GM12878 (cell line): ENCODE data around the gene PCID2. TPM values are rescaled to one million over a fixed set of nuclear protein-coding genes. Genes with fewer than 3 reads are reported as not detected.

Source experiments
- ATAC-seq: fragments of 200-7000 bp; cut with Tn5 transposase; 3 replicates; pipeline ENCODE4 v1.9.1; 2020; ENCODE audit warnings: mild to moderate bottlenecking, moderate library complexity
- BruUV-seq: library from RNA; stranded (reverse); fragments of 400-500 nt; replicated peaks from 2 replicates; lab custom pipeline; 2021; lab: Mats Ljungman, UMichigan
- CTCF ChIA-PET: fragments of 300-600 bp; sonication (Branson Sonifier 250); formaldehyde crosslinking; extraction: SDS; loops from one replicate; lab custom pipeline; 2021; ENCODE audit warnings: inconsistent platforms; lab: Yijun Ruan, JAX
- POLR2A ChIA-PET: fragments of 350-600 bp; formaldehyde crosslinking; extraction: SDS; loops from one replicate; lab custom pipeline; 2021; ENCODE audit warnings: inconsistent platforms; lab: Charles Lee
- RAD21 ChIA-PET: fragments of 300-600 bp; sonication (Branson Sonifier 250); formaldehyde crosslinking; loops from one replicate; lab custom pipeline; 2023; ENCODE audit warnings: antibody characterized with exemption; ENCODE audit not compliant: unreplicated experiment; lab: Charles Lee
- SMC1A ChIA-PET: fragments of 300-600 bp; sonication (Branson Sonifier 250); formaldehyde crosslinking; loops from one replicate; lab custom pipeline; 2023; ENCODE audit not compliant: unreplicated experiment, uncharacterized antibody; lab: Charles Lee
- DNase-seq: peaks from one replicate; pipeline ENCODE4 v3.0.0-alpha.2; 2011; ENCODE audit warnings: low read depth, low spot score
- FAIRE-seq: peaks from 3 replicates; lab custom pipeline; 2011; peaks lifted over from hg19 to GRCh38; lab: Jason Lieb, UNC
- H2AFZ ChIP-seq: 2 replicates; pipeline ENCODE4 v1.6.0; 2011; ENCODE audit warnings: low read depth, low read length, control low read depth; ENCODE audit not compliant: control insufficient read depth
- H3K27ac ChIP-seq: 2 replicates; pipeline ENCODE4 v1.5.1; 2011; ENCODE audit warnings: control low read depth; ENCODE audit not compliant: control insufficient read depth, insufficient read depth
- H3K27me3 ChIP-seq, 2 experiments: replicated peaks in 1 of 2; 2 replicates each; pipeline versions ENCODE4 v1.6.0 to v1.6.1; 2011; ENCODE audit warnings: low read length in 1 of 2; ENCODE audit not compliant: control insufficient read depth in 2 of 2, insufficient read depth in 2 of 2
- H3K36me3 ChIP-seq, 2 experiments: 2 replicates each; pipeline ENCODE4 v1.5.1; 2011; ENCODE audit warnings: low read length in 1 of 2; ENCODE audit not compliant: control insufficient read depth in 2 of 2, insufficient read depth in 2 of 2
- H3K4me1 ChIP-seq: 2 replicates; pipeline ENCODE4 v1.6.1; 2011; ENCODE audit warnings: mild to moderate bottlenecking, low read length, moderate library complexity, mixed read lengths; ENCODE audit not compliant: control insufficient read depth, insufficient read depth
- H3K4me2 ChIP-seq: 2 replicates; pipeline ENCODE4 v1.6.0; 2011; ENCODE audit warnings: control low read depth; ENCODE audit not compliant: control insufficient read depth, insufficient read depth
- H3K4me3 ChIP-seq: fragments of 200-600 bp; sonication (generic); 2 replicates; pipeline ENCODE4 v1.5.1; 2016
- H3K79me2 ChIP-seq: 2 replicates; pipeline ENCODE4 v1.6.0; 2011; ENCODE audit warnings: low read length; ENCODE audit not compliant: control insufficient read depth, insufficient read depth
- H3K9ac ChIP-seq: 2 replicates; pipeline ENCODE4 v1.8.0; 2011; ENCODE audit warnings: low read length, control low read depth, mixed read lengths; ENCODE audit not compliant: control insufficient read depth, insufficient read depth
- H3K9me3 ChIP-seq: replicated peaks from 3 replicates; pipeline ENCODE4 v1.5.1; 2011; ENCODE audit warnings: mild to moderate bottlenecking, low read length; ENCODE audit not compliant: control insufficient read depth, insufficient read depth
- H4K20me1 ChIP-seq: 2 replicates; pipeline ENCODE4 v1.6.0; 2011; ENCODE audit not compliant: control insufficient read depth, insufficient read depth
- BHLHE40 ChIP-seq, 2 experiments: fragments of 450-650 bp in 1 of 2; IDR thresholded peaks; 2 replicates each; pipeline ENCODE4 v1.6.1; 2011 to 2017; ENCODE audit warnings: low read depth in 2 of 2, borderline replicate concordance in 1 of 2, improper control_type of control experiment in 1 of 2, low read length in 1 of 2, mild to moderate bottlenecking in 1 of 2
- BMI1 ChIP-seq: fragments of 450-650 bp; IDR thresholded peaks from 2 replicates; pipeline ENCODE4 v1.6.1; 2016; ENCODE audit warnings: mild to moderate bottlenecking, moderate library complexity, borderline replicate concordance
- CBX5 ChIP-seq: sonication (generic); IDR thresholded peaks from 2 replicates; pipeline ENCODE4 v1.6.1; 2016; ENCODE audit warnings: low read depth, moderate library complexity, mild to moderate bottlenecking, inconsistent platforms
- CHD4 ChIP-seq: fragments of 200-600 bp; sonication (generic); IDR thresholded peaks from 2 replicates; pipeline ENCODE4 v1.6.1; 2016; ENCODE audit warnings: mild to moderate bottlenecking
- FOS ChIP-seq: IDR thresholded peaks from 3 replicates; pipeline ENCODE4 v1.6.1; 2011; ENCODE audit warnings: borderline replicate concordance; ENCODE audit not compliant: insufficient read length; ENCODE audit errors: extremely low read depth
- MTA2 ChIP-seq: fragments of 450-650 bp; IDR thresholded peaks from 2 replicates; pipeline ENCODE4 v1.6.1; 2016; ENCODE audit warnings: low read depth, mild to moderate bottlenecking, moderate library complexity
- MXI1 ChIP-seq: fragments of 150-350 bp; IDR thresholded peaks from 2 replicates; pipeline ENCODE4 v1.6.1; 2011; ENCODE audit warnings: low read depth, mild to moderate bottlenecking, inconsistent platforms, low read length, improper control_type of control experiment
- MYC ChIP-seq: IDR thresholded peaks from 2 replicates; pipeline ENCODE4 v1.6.1; 2011; ENCODE audit warnings: mild to moderate bottlenecking, low read length, moderate library complexity, inconsistent platforms; ENCODE audit not compliant: insufficient read depth, insufficient replicate concordance, insufficient read length, severe bottlenecking
- NRF1 ChIP-seq: conservative IDR thresholded peaks from 2 replicates; pipeline ENCODE4 v1.6.1; 2011; ENCODE audit warnings: mild to moderate bottlenecking, low read depth, low read length, improper control_type of control experiment
- PAX5 ChIP-seq: IDR thresholded peaks from 2 replicates; pipeline ENCODE4 v1.6.1; 2011; ENCODE audit warnings: low read depth, low read length, borderline replicate concordance
- POLR2A ChIP-seq: IDR thresholded peaks from 2 replicates; pipeline ENCODE4 v1.6.1; 2011; ENCODE audit warnings: low read depth, mild to moderate bottlenecking, low read length
- POLR2AphosphoS5 ChIP-seq: IDR thresholded peaks from 2 replicates; pipeline ENCODE4 v1.6.1; 2011; ENCODE audit warnings: mild to moderate bottlenecking, low read length, inconsistent platforms
- RCOR1 ChIP-seq: conservative IDR thresholded peaks from 2 replicates; pipeline ENCODE4 v1.6.1; 2012; ENCODE audit warnings: low read depth, low read length, improper control_type of control experiment
- RFX5 ChIP-seq: IDR thresholded peaks from 2 replicates; pipeline ENCODE4 v1.6.1; 2011; ENCODE audit warnings: low read depth, low read length, improper control_type of control experiment
- SP1 ChIP-seq: IDR thresholded peaks from one replicate; pipeline ENCODE4 v1.6.1; 2011; ENCODE audit warnings: low read depth, low read length
- WGBS: methylation state at CpG from one replicate; pipeline ENCODE4 v1.1.6; 2016; ENCODE audit warnings: low lambda C conversion rate; ENCODE audit not compliant: insufficient replicate concordance, insufficient coverage; ENCODE audit errors: missing lambda C conversion rate; 5-methylcytosine and 5-hydroxymethylcytosine counted together
- in situ Hi-C: fragments of 300-500 bp; cut with MboI; formaldehyde crosslinking; loops from 9 replicates; pipeline ENCODE4 v1.14.3; 2018; ENCODE audit warnings: mixed read lengths
- intact Hi-C: fragments of 100-400 bp; cut with micrococcal nuclease; formaldehyde crosslinking; loops from one replicate; pipeline ENCODE4 v1.14.2; 2022; ENCODE audit not compliant: unreplicated experiment
- polyA plus RNA-seq, 11 experiments: library from polyadenylated mRNA; depleted of rRNA in 4 of 11; unstranded in 6 of 11; stranded (reverse) in 5 of 11; fragments of >200 nt; fragmentation: Nextera tagmentation in 4 of 11; fragmentation: Illumina TruSeq in 1 of 11; extraction: Ambion mirVana in 4 of 11; extraction: Trizol in 1 of 11; gene quantifications; 1 replicate in 1 of 11; 2 replicates in 10 of 11; pipeline versions ENCODE4 v1.2.1 to v1.2.3, GENCODE V29; 2011 to 2016; ENCODE audit warnings: inconsistent platforms in 2 of 11, missing spikeins in 2 of 11, low read depth in 1 of 11
- total RNA-seq, 4 experiments: library from RNA; depleted of rRNA in 3 of 4; stranded (reverse); fragments of >200 nt in 3 of 4; fragmentation: Illumina TruSeq in 1 of 4; extraction: Trizol in 1 of 4; gene quantifications; 2 replicates each; pipeline versions ENCODE4 v1.2.1 to v1.2.3, GENCODE V29; 2013 to 2021

Gene PCID2
- total and polyA plus RNA-seq, 10 of the 15 experiments (the other 5 are each of a cell fraction or from before 2014, with no cell fraction given): 37.0 to 98.1 (median 58.3) TPM

GRCh38 chr13:113232208-113233003 is 23.9 kb upstream of the PCID2 start:
- FAIRE-seq (no peak), DNase-seq (no peak), ATAC-seq (no peak)
- Histone ChIP-seq H3K4me3 (no peak overlapping the region), H3K9ac (no peak overlapping the region), H3K27me3 (no peaks in the 10 kb centered on the region), H4K20me1 (no peaks in the 10 kb centered on the region), H3K4me1 (no peaks in the 10 kb centered on the region), H3K27ac (no peak overlapping the region), H2AFZ (no peak overlapping the region), H3K9me3 (no peaks in the 10 kb centered on the region), H3K4me2 (no peak overlapping the region), H3K36me3 (peaks cover 9 to 25% of the 10 kb centered on the region in 2 experiments; a peak in 3 of 4 replicates), H3K79me2 (no peaks in the 10 kb centered on the region)
- no peak for TF ChIP-seq SP1
- TF ChIP-seq POLR2A: peak; percentile 17; the same call in 1 of the 2 replicates
- TF ChIP-seq POLR2AphosphoS5: peak; percentile 24; the same call in 1 of the 2 replicates
- RAD21 ChIA-PET: no interaction called here
- SMC1A ChIA-PET: no interaction called here
- no TSS peak for BruUV-seq
- CTCF ChIA-PET: no interaction called here
- intact Hi-C loops: no loop called here
- WGBS: 86% methylated on average over 17 of the region's 18 CpGs
- POLR2A ChIA-PET: no interaction called here
- in situ Hi-C loops: no loop called here

- FAIRE-seq (no peak), ATAC-seq (no peak; the same call in 2 of the 3 replicates), DNase-seq (no peak)
- Histone ChIP-seq H3K27me3 (no peaks in the 10 kb centered on the region), H3K79me2 (no peaks in the 10 kb centered on the region), H3K4me2 (no peak overlapping the region), H3K27ac (no peak overlapping the region), H2AFZ (no peak overlapping the region), H4K20me1 (no peaks in the 10 kb centered on the region), H3K4me1 (no peaks in the 10 kb centered on the region), H3K9ac (no peak overlapping the region), H3K9me3 (no peaks in the 10 kb centered on the region), H3K36me3 (peaks cover 13 to 26% of the 10 kb centered on the region in 2 experiments; a peak in 3 of 4 replicates), H3K4me3 (no peak overlapping the region)
- in situ Hi-C loops (no loop called here), intact Hi-C loops (no loop called here)
- RAD21 ChIA-PET: no interaction called here
- BruUV-seq: TSS peak; percentile 4
- WGBS: 81% methylated on average over 13 of the region's 14 CpGs
- SMC1A ChIA-PET: no interaction called here
- CTCF ChIA-PET: interaction anchor here (0.6 kb wide), 1 partner anchor 320 kb away, joined by 3 read pairs; no protein-coding TSS in a partner anchor
- POLR2A ChIA-PET: no interaction called here
- TF ChIP-seq BMI1 (no peak), MYC (no peak), BHLHE40 (IDR thresholded peaks at IDR 0.05; ENCODE audit: borderline replicate concordance in 1 of 2, low read depth in 2 of 2, low read length in 1 of 2) (no peak), RCOR1 (no peak), PAX5 (no peak), RFX5 (no peak), MTA2 (no peak), CBX5 (no peak), FOS (no peak), MXI1 (no peak), NRF1 (no peak), CHD4 (no peak)
Observed at GRCh38 chr13:113231306-113232207, 23.1 kb upstream of the PCID2 start.
